B cell (primary cell): ENCODE data around the gene TRMT112. TPM values are rescaled to one million over a fixed set of nuclear protein-coding genes. Genes with fewer than 3 reads are reported as not detected.

Experiments
- ATAC-seq: fragments of 200-7000 bp; cut with Tn5 transposase; one replicate; pipeline ENCODE4 v1.10.0; 2021; ENCODE audit warnings: low read depth, mild to moderate bottlenecking, moderate number of reproducible peaks, moderate library complexity
- CTCF ChIA-PET: fragments of 350-600 bp; sonication (Branson Sonifier 250); formaldehyde crosslinking; loops from one replicate; lab custom pipeline; 2021; ENCODE audit warnings: antibody characterized with exemption, inconsistent platforms; lab: Charles Lee
- POLR2A ChIA-PET: fragments of 350-600 bp; sonication (Branson Sonifier 250); formaldehyde crosslinking; loops from one replicate; lab custom pipeline; 2021; ENCODE audit warnings: antibody characterized with exemption; lab: Charles Lee
- DNase-seq: peaks from one replicate; pipeline ENCODE4 v3.0.0; 2013
- H2AFZ ChIP-seq: 2 replicates; pipeline ENCODE4 v1.6.1; 2012; ENCODE audit warnings: mild to moderate bottlenecking, low read depth, low read length; ENCODE audit not compliant: insufficient read depth, poor library complexity, severe bottlenecking
- H3K27ac ChIP-seq, 2 donors: 1 replicate in 1 of 2; 2 replicates in 1 of 2; pipeline ENCODE4 v1.5.1; 2012 to 2013; ENCODE audit warnings: low read length in 2 of 2, mild to moderate bottlenecking in 2 of 2, moderate library complexity in 1 of 2
- H3K27me3 ChIP-seq, 4 experiments: fragments of 200-600 bp in 1 of 4; sonication (generic) in 1 of 4; replicated peaks in 1 of 4; 1 replicate in 2 of 4; 2 replicates in 2 of 4; pipeline versions ENCODE4 v1.6.1 to v1.7.0; 2013 to 2016; ENCODE audit warnings: low read length in 3 of 4, mild to moderate bottlenecking in 2 of 4, mixed read lengths in 1 of 4, moderate library complexity in 1 of 4; ENCODE audit not compliant: insufficient read depth in 4 of 4, control insufficient read depth in 3 of 4; ENCODE audit errors: control extremely low read depth in 1 of 4
- H3K36me3 ChIP-seq, 2 experiments: replicated peaks in 1 of 2; 1 replicate in 1 of 2; 2 replicates in 1 of 2; pipeline versions ENCODE4 v1.6.1 to v1.7.1; 2013; ENCODE audit warnings: low read length in 1 of 2; ENCODE audit not compliant: insufficient read depth in 2 of 2, control insufficient read depth in 1 of 2; ENCODE audit errors: control extremely low read depth in 1 of 2, extremely low read depth in 1 of 2
- H3K4me1 ChIP-seq, 2 donors: fragments of 200-600 bp in 1 of 2; sonication (generic) in 1 of 2; 1 replicate in 1 of 2; 2 replicates in 1 of 2; pipeline versions ENCODE4 v1.5.1 to v1.6.1; 2013 to 2017; ENCODE audit warnings: low read length in 2 of 2; ENCODE audit not compliant: control insufficient read depth in 2 of 2, insufficient read depth in 2 of 2
- H3K4me2 ChIP-seq: replicated peaks from 2 replicates; pipeline ENCODE3; 2012; ENCODE audit warnings: mild to moderate bottlenecking, low read depth, low read length; ENCODE audit not compliant: poor library complexity, severe bottlenecking
- H3K4me3 ChIP-seq, 5 experiments: fragments of 200-600 bp in 1 of 5; sonication (generic) in 1 of 5; 1 replicate in 3 of 5; 2 replicates in 2 of 5; pipeline versions ENCODE4 v1.5.1 to v1.7.0; 2011 to 2016; ENCODE audit warnings: low read length in 4 of 5, mild to moderate bottlenecking in 4 of 5, low read depth in 2 of 5, control low read depth in 1 of 5, moderate library complexity in 1 of 5; ENCODE audit not compliant: insufficient read depth in 1 of 5; ENCODE audit errors: control extremely low read depth in 1 of 5, extremely low read depth in 1 of 5
- H3K79me2 ChIP-seq: fragments of 200-600 bp; sonication (generic); one replicate; pipeline ENCODE4 v1.6.0; 2016; ENCODE audit warnings: low read length; ENCODE audit not compliant: control insufficient read depth, insufficient read depth
- H3K9ac ChIP-seq: fragments of 200-600 bp; sonication (generic); 2 replicates; pipeline ENCODE4 v1.6.1; 2017; ENCODE audit warnings: mild to moderate bottlenecking, low read length, moderate library complexity
- H3K9me3 ChIP-seq, 3 donors: one replicate each; pipeline versions ENCODE4 v1.6.1 to v1.7.1; 2013; ENCODE audit warnings: low read length in 2 of 3; ENCODE audit not compliant: control insufficient read depth in 2 of 3, insufficient read depth in 1 of 3; ENCODE audit errors: control extremely low read depth in 1 of 3
- H4K20me1 ChIP-seq: 2 replicates; pipeline ENCODE4 v1.6.0; 2012; ENCODE audit warnings: mild to moderate bottlenecking, low read length; ENCODE audit not compliant: insufficient read depth, control insufficient read depth, poor library complexity, severe bottlenecking
- H3K27ac Mint-ChIP-seq: one replicate; pipeline ENCODE4 v1.8.0; 2021; ENCODE audit warnings: mixed read lengths
- H3K27me3 Mint-ChIP-seq: one replicate; pipeline ENCODE4 v1.8.0; 2021; ENCODE audit warnings: mixed read lengths
- H3K4me1 Mint-ChIP-seq: one replicate; pipeline ENCODE4 v1.8.0; 2021; ENCODE audit warnings: mixed read lengths
- H3K4me3 Mint-ChIP-seq: one replicate; pipeline ENCODE4 v1.8.0; 2021; ENCODE audit warnings: mixed read lengths
- H3K9me3 Mint-ChIP-seq: one replicate; pipeline ENCODE4 v1.8.0; 2022; ENCODE audit warnings: mixed read lengths; ENCODE audit not compliant: insufficient read depth
- CTCF ChIP-seq: fragments of 200-600 bp; IDR thresholded peaks from one replicate; pipeline ENCODE4 v1.8.0; 2022; ENCODE audit warnings: antibody characterized with exemption, mild to moderate bottlenecking
- EZH2 ChIP-seq: IDR thresholded peaks from 2 replicates; pipeline ENCODE4 v1.6.1; 2012; ENCODE audit warnings: borderline replicate concordance, low read depth, mild to moderate bottlenecking, moderate library complexity, low read length; ENCODE audit not compliant: insufficient read depth, poor library complexity, severe bottlenecking
- WGBS: methylation state at CpG from one replicate; pipeline ENCODE4 v1.1.5; 2013; ENCODE audit warnings: missing lambda C conversion rate; ENCODE audit not compliant: insufficient coverage; 5-methylcytosine and 5-hydroxymethylcytosine counted together
- intact Hi-C: fragments of 100-400 bp; cut with micrococcal nuclease; formaldehyde crosslinking; loops from one replicate; pipeline ENCODE4 v1.10.0; 2022
- polyA plus RNA-seq: library from polyadenylated mRNA; depleted of rRNA; stranded (reverse); fragments of >200 nt; gene quantifications from 2 replicates; pipeline ENCODE4 v1.2.3, GENCODE V29; 2012
- total RNA-seq, 2 donors: library from RNA; stranded (reverse); fragments of 120-200 nt in 1 of 2; gene quantifications; 1 replicate in 1 of 2; 2 replicates in 1 of 2; pipeline versions ENCODE4 v1.2.3 to v1.2.4, GENCODE V29; 2013 to 2022

TRMT112 gene
- total and polyA plus RNA-seq, 2 donors (not counting 1 experiment from before 2014, with no cell fraction given) = 133 to 231 TPM

GRCh38 chr11:64356498-64357411 is 39.4 kb upstream of the TRMT112 start:
- peaks cover 0 to 22% of the 10 kb centered on the region in 2 experiments for H3K36me3 ChIP-seq
- H3K79me2 ChIP-seq = peaks cover 11% of the 10 kb centered on the region
- no peak overlapping the region for H3K4me3 ChIP-seq
- peak overlapping the region; percentile 24 for H3K4me3 Mint-ChIP-seq
- ChIA-PET POLR2A (interaction anchor here (0.7 to 2.8 kb wide), 2 partner anchors 16 to 39 kb away, joined by 3 to 16 read pairs; partner anchors contain the start of genes PRDX5 and TRMT112), CTCF (interaction anchor here (0.7 to 10.2 kb wide), 11 partner anchors 15 to 548 kb away, joined by 3 to 188 read pairs (median 6); partner anchors contain the start of genes CCDC88B, ESRRA, PRDX5 and TRMT112)
- no peaks in the 10 kb centered on the region for H3K9me3 ChIP-seq
- WGBS = 91% methylated on average over 23 of the region's 25 CpGs
- H3K4me1 Mint-ChIP-seq = peaks cover 37% of the 10 kb centered on the region
- H3K9ac ChIP-seq = no peak overlapping the region
- DNase-seq (peak; percentile 52), ATAC-seq (no peak)
- no peak overlapping the region for H3K27ac ChIP-seq
- no peaks in the 10 kb centered on the region for H3K9me3 Mint-ChIP-seq
- H3K27me3 Mint-ChIP-seq = no peaks in the 10 kb centered on the region
- H3K27me3 ChIP-seq = no peaks in the 10 kb centered on the region
- no peak overlapping the region for H3K4me2 ChIP-seq
- H2AFZ ChIP-seq = no peak overlapping the region
- peak overlapping the region; percentile 28 for H3K27ac Mint-ChIP-seq
- peaks cover 45% of the 10 kb centered on the region for H4K20me1 ChIP-seq
- intact Hi-C loops = loop anchor here (5.0 kb wide), 1 partner anchor 91 kb away; no protein-coding TSS in a partner anchor
- TF ChIP-seq EZH2 (no peak), CTCF (no peak)
- peaks cover 27 to 51% of the 10 kb centered on the region in 2 donors for H3K4me1 ChIP-seq
